Right ventricle myocardium superior (tissue), 1 donor: ENCODE results near the gene ATP6V0D1. TPM values are rescaled to one million over a fixed set of nuclear protein-coding genes. Genes with fewer than 3 reads are reported as not detected.

Experiments used
- ATAC-seq: fragments of 200-7000 bp; cut with Tn5 transposase; one replicate; pipeline ENCODE4 v1.9.1; 2020; ENCODE audit warnings: mild to moderate bottlenecking; ENCODE audit not compliant: poor library complexity
- DNase-seq: peaks from one replicate; pipeline ENCODE4 v3.0.0-alpha.2; 2020
- intact Hi-C: fragments of 100-400 bp; cut with DNase I; formaldehyde crosslinking; loops from one replicate; pipeline ENCODE4 v1.11.2; 2022
- total RNA-seq: library from RNA; stranded (reverse); fragmentation: NEBNext Ultra II Directional; extraction: Animal tissue kit (Norgen Biotek cat#: 25700); gene quantifications from one replicate; pipeline ENCODE4 v1.2.1, GENCODE V29; 2021
- donor health status: DM: no; HTN: yes; CAD: no; lungs with severe emphysema.

Gene ATP6V0D1
- total RNA-seq, 1 donor from 2014 or later, result 59.9 TPM

GRCh38 chr16:67400901-67401300 lies 80.1 kb downstream of the ATP6V0D1 start:
- no peak for DNase-seq
- intact Hi-C loops, result no loop called here
- ATAC-seq, result no peak

- no peak for ATAC-seq
- no peak for DNase-seq
- intact Hi-C loops, result loop anchor here (10.0 kb wide), 1 partner anchor 135 kb away; no protein-coding TSS in a partner anchor
Measured at GRCh38 chr16:67399749-67400704, 80.9 kb downstream of the ATP6V0D1 start.

- ATAC-seq, result peak; percentile 50
- intact Hi-C loops, result loop anchor here (10.0 kb wide), 1 partner anchor 134 kb away; no protein-coding TSS in a partner anchor
- peak; percentile 76 for DNase-seq
Measured at GRCh38 chr16:67399218-67399733, 81.7 kb downstream of the ATP6V0D1 start.

GRCh38 chr16:67398546-67399217 lies 82.3 kb downstream of the ATP6V0D1 start:
- no peak for DNase-seq
- no peak for ATAC-seq
- intact Hi-C loops, result loop anchor here (10.0 kb wide), 1 partner anchor 134 kb away; no protein-coding TSS in a partner anchor

GRCh38 chr16:67397812-67398545 lies 83.0 kb downstream of the ATP6V0D1 start:
- intact Hi-C loops, result loop anchor here (10.0 kb wide), 1 partner anchor 133 kb away; no protein-coding TSS in a partner anchor
- ATAC-seq, result no peak
- no peak for DNase-seq

GRCh38 chr16:67397036-67397801 lies 83.7 kb downstream of the ATP6V0D1 start:
- peak; percentile 11 for ATAC-seq
- intact Hi-C loops, result loop anchor here (10.0 kb wide), 1 partner anchor 132 kb away; no protein-coding TSS in a partner anchor
- DNase-seq, result peak; percentile 82

- intact Hi-C loops, result loop anchor here (10.0 kb wide), 1 partner anchor 132 kb away; no protein-coding TSS in a partner anchor
- ATAC-seq (peak; percentile 29), DNase-seq (peak; percentile 84)
Measured at GRCh38 chr16:67396159-67397035, 84.6 kb downstream of the ATP6V0D1 start.

GRCh38 chr16:67395458-67396158 lies 85.3 kb downstream of the ATP6V0D1 start:
- DNase-seq (no peak), ATAC-seq (no peak)
- intact Hi-C loops, result loop anchor here (10.0 kb wide), 1 partner anchor 131 kb away; no protein-coding TSS in a partner anchor

- ATAC-seq (no peak), DNase-seq (no peak)
- intact Hi-C loops, result loop anchor here (10.0 kb wide), 1 partner anchor 130 kb away; no protein-coding TSS in a partner anchor
Measured at GRCh38 chr16:67395105-67395457, 85.9 kb downstream of the ATP6V0D1 start.

- ATAC-seq (no peak), DNase-seq (peak; percentile 69)
- intact Hi-C loops, result loop anchor here (10.0 kb wide), 1 partner anchor 130 kb away; no protein-coding TSS in a partner anchor
Measured at GRCh38 chr16:67394155-67395104, 86.5 kb downstream of the ATP6V0D1 start.

- DNase-seq (no peak), ATAC-seq (no peak)
- intact Hi-C loops, result loop anchor here (10.0 kb wide), 1 partner anchor 129 kb away; no protein-coding TSS in a partner anchor
Measured at GRCh38 chr16:67393788-67394154, 87.2 kb downstream of the ATP6V0D1 start.

- peak; percentile 82 for ATAC-seq
- peak; percentile 94 for DNase-seq
- intact Hi-C loops, result loop anchor here (10.0 kb wide), 1 partner anchor 128 kb away; no protein-coding TSS in a partner anchor
Measured at GRCh38 chr16:67393111-67393787, 87.7 kb downstream of the ATP6V0D1 start, which contains the start of gene TPPP3. Gene TPPP3 (minus strand): TSS chr16:67393498. CDS start chr16:67391111, 2,387 bp downstream.

- ATAC-seq (no peak), DNase-seq (no peak)
- intact Hi-C loops, result loop anchor here (10.0 kb wide), 1 partner anchor 128 kb away; no protein-coding TSS in a partner anchor
Measured at GRCh38 chr16:67392301-67393059, 88.5 kb downstream of the ATP6V0D1 start.
